HepG2 (cell line): Measurements from ENCODE around the gene HAO2. TPM values are rescaled to one million over a fixed set of nuclear protein-coding genes. Genes with fewer than 3 reads are reported as not detected.

Experiments
- ATAC-seq: fragments of 200-7000 bp; cut with Tn5 transposase; 3 replicates; pipeline ENCODE4 v1.9.1; 2020; ENCODE audit warnings: mild to moderate bottlenecking, moderate library complexity
- BruUV-seq: library from RNA; stranded (reverse); fragments of 400-500 nt; replicated peaks from 2 replicates; lab custom pipeline; 2021; lab: Mats Ljungman, UMichigan
- CTCF ChIA-PET: fragments of 300-600 bp; formaldehyde crosslinking; extraction: SDS; loops from one replicate; lab custom pipeline; 2021; ENCODE audit warnings: low total read pairs, inconsistent platforms, low intra/inter-chr PET ratio; lab: Yijun Ruan, JAX
- POLR2A ChIA-PET: fragments of 350-600 bp; sonication (Branson Sonifier 250); formaldehyde crosslinking; loops from one replicate; lab custom pipeline; 2020; ENCODE audit warnings: antibody characterized with exemption, inconsistent platforms; lab: Yijun Ruan, JAX
- DNase-seq: peaks from one replicate; pipeline ENCODE4 v3.0.0-alpha.2; 2015; ENCODE audit warnings: low spot score
- FAIRE-seq: peaks from 3 replicates; lab custom pipeline; 2011; peaks lifted over from hg19 to GRCh38; lab: Jason Lieb, UNC
- H2AFZ ChIP-seq: one replicate; pipeline ENCODE4 v1.6.1; 2011; ENCODE audit warnings: low read length, inconsistent platforms
- H3K27ac ChIP-seq: fragments of 300-600 bp; 3 replicates; pipeline ENCODE4 v1.8.0; 2011; ENCODE audit warnings: mixed run types, mild to moderate bottlenecking, mixed read lengths, low read length, inconsistent platforms; ENCODE audit not compliant: insufficient read depth; ENCODE audit errors: extremely low read length
- H3K27me3 ChIP-seq, 2 experiments: fragments of 200-600 bp in 1 of 2; 2 replicates in 1 of 2; 3 replicates in 1 of 2; pipeline versions ENCODE4 v1.6.0 to v1.8.0; 2011; ENCODE audit warnings: low read length in 2 of 2, mild to moderate bottlenecking in 2 of 2, moderate library complexity in 2 of 2, inconsistent platforms in 1 of 2; ENCODE audit not compliant: insufficient read depth in 2 of 2, control insufficient read depth in 1 of 2
- H3K36me3 ChIP-seq, 2 experiments: fragments of 200-600 bp in 1 of 2; replicated peaks in 1 of 2; 2 replicates in 1 of 2; 3 replicates in 1 of 2; pipeline versions ENCODE4 v1.5.1 to v1.8.0; 2011; ENCODE audit warnings: low read length in 2 of 2, inconsistent platforms in 1 of 2; ENCODE audit not compliant: insufficient read depth in 2 of 2, control insufficient read depth in 1 of 2
- H3K4me1 ChIP-seq: 2 replicates; pipeline ENCODE4 v1.5.1; 2012; ENCODE audit warnings: low read length, inconsistent platforms; ENCODE audit not compliant: insufficient read depth
- H3K4me2 ChIP-seq: 2 replicates; pipeline ENCODE4 v1.6.0; 2011; ENCODE audit warnings: low read depth, low read length, inconsistent platforms
- H3K4me3 ChIP-seq, 3 experiments: fragments of 200-600 bp in 1 of 3; sonication (generic), shearing (Covaris generic) in 1 of 3; replicated peaks in 1 of 3; 2 replicates each; pipeline ENCODE4 v1.5.1; 2011 to 2016; ENCODE audit warnings: low read length in 3 of 3, inconsistent platforms in 2 of 3, low read depth in 2 of 3, mild to moderate bottlenecking in 2 of 3, control low read depth in 1 of 3, mixed read lengths in 1 of 3; ENCODE audit not compliant: insufficient read depth in 1 of 3
- H3K79me2 ChIP-seq: one replicate; pipeline ENCODE4 v1.6.1; 2011; ENCODE audit warnings: low read length, inconsistent platforms; ENCODE audit not compliant: insufficient read depth
- H3K9ac ChIP-seq: 2 replicates; pipeline ENCODE4 v1.6.0; 2011; ENCODE audit warnings: mild to moderate bottlenecking, low read depth, low read length, inconsistent platforms; ENCODE audit not compliant: insufficient read depth
- H3K9me3 ChIP-seq: 2 replicates; pipeline ENCODE4 v1.5.1; 2012; ENCODE audit warnings: mild to moderate bottlenecking, low read length
- H4K20me1 ChIP-seq: 2 replicates; pipeline ENCODE4 v1.6.0; 2011; ENCODE audit warnings: inconsistent platforms, mild to moderate bottlenecking, low read length, moderate library complexity; ENCODE audit not compliant: insufficient read depth
- ATF7 ChIP-seq, 2 experiments: fragments of 450-650 bp in 1 of 2; sonication (generic) in 1 of 2; formaldehyde crosslinking in 1 of 2; IDR thresholded peaks; 2 replicates each; pipeline versions ENCODE4 v1.4.0 to v1.6.1; 2016 to 2020; ENCODE audit warnings: antibody characterized with exemption in 1 of 2, mild to moderate bottlenecking in 1 of 2, missing genetic modification reagents in 1 of 2
- CC2D1A ChIP-seq: sonication (generic); formaldehyde crosslinking; IDR thresholded peaks from 2 replicates; pipeline ENCODE4 v1.8.1; 2023; ENCODE audit warnings: mild to moderate bottlenecking, missing genetic modification reagents
- NR2C2 ChIP-seq: sonication (generic); formaldehyde crosslinking; IDR thresholded peaks from 2 replicates; pipeline ENCODE4 v1.4.0; 2020; ENCODE audit warnings: missing genetic modification reagents, mild to moderate bottlenecking, moderate library complexity, borderline replicate concordance
- NR2F6 ChIP-seq, 2 experiments: IDR thresholded peaks; 2 replicates each; pipeline ENCODE4 v1.6.1; 2016; ENCODE audit warnings: antibody characterized with exemption in 1 of 2, mild to moderate bottlenecking in 1 of 2
- ZNF543 ChIP-seq: sonication (generic); formaldehyde crosslinking; IDR thresholded peaks from 2 replicates; pipeline ENCODE4 v1.4.0; 2020; ENCODE audit warnings: mild to moderate bottlenecking, missing genetic modification reagents
- ZNF563 ChIP-seq: sonication (generic); formaldehyde crosslinking; IDR thresholded peaks from 2 replicates; pipeline ENCODE4 v1.8.0; 2022; ENCODE audit warnings: mild to moderate bottlenecking, moderate library complexity, missing genetic modification reagents
- ZNF891 ChIP-seq: sonication (generic); formaldehyde crosslinking; IDR thresholded peaks from 2 replicates; pipeline ENCODE4 v1.5.0; 2020; ENCODE audit warnings: mild to moderate bottlenecking, missing genetic modification reagents
- in situ Hi-C: cut with HindIII; loops from 2 replicates; pipeline ENCODE4 v1.10.0; 2017; ENCODE audit warnings: low pct_unique_long_range_greater_than_20kb; ENCODE audit not compliant: extremely low pct_ligation_motif_present
- intact Hi-C: fragments of 100-400 bp; cut with micrococcal nuclease; formaldehyde crosslinking; loops from one replicate; pipeline ENCODE4 v1.10.0; 2022; ENCODE audit not compliant: unreplicated experiment
- polyA plus RNA-seq, 8 experiments: library from polyadenylated mRNA; depleted of rRNA in 3 of 8; stranded (reverse) in 7 of 8; unstranded in 1 of 8; fragments of >200 nt; fragmentation: Illumina TruSeq in 4 of 8; extraction: Trizol in 4 of 8; gene quantifications; 2 replicates each; pipeline versions ENCODE4 v1.2.1 to v1.2.3, GENCODE V29; 2011 to 2016; ENCODE audit warnings: low read depth in 4 of 8, missing spikeins in 1 of 8, mixed read lengths in 1 of 8; ENCODE audit not compliant: insufficient read depth in 1 of 8
- total RNA-seq, 5 experiments: library from RNA; depleted of rRNA; stranded (reverse); fragments of >200 nt; fragmentation: Illumina TruSeq; extraction: Trizol; gene quantifications; 2 replicates each; pipeline ENCODE4 v1.2.3, GENCODE V29; 2016; ENCODE audit warnings: low read depth in 1 of 5
- TF ChIP-seq, protein P1 (sequence below): IDR thresholded peaks from 2 replicates; pipeline ENCODE4 v1.6.1; 2016; ENCODE audit warnings: mild to moderate bottlenecking, missing biosample characterization, missing genetic modification reagents
- TF ChIP-seq, protein P2 (sequence below): sonication (generic); formaldehyde crosslinking; IDR thresholded peaks from 2 replicates; pipeline ENCODE4 v1.5.1; 2020; ENCODE audit warnings: missing genetic modification reagents, mild to moderate bottlenecking, borderline replicate concordance
- TF ChIP-seq, protein P3 (sequence below): sonication (generic); formaldehyde crosslinking; IDR thresholded peaks from 2 replicates; pipeline ENCODE4 v1.9.0; 2021; ENCODE audit warnings: missing genetic modification reagents, borderline replicate concordance

HAO2 gene
- total and polyA plus RNA-seq, 2 of the 13 experiments (the other 11 are each of a cell fraction or from before 2014, with no cell fraction given), result 0.05 to 0.09 TPM

DNA sequence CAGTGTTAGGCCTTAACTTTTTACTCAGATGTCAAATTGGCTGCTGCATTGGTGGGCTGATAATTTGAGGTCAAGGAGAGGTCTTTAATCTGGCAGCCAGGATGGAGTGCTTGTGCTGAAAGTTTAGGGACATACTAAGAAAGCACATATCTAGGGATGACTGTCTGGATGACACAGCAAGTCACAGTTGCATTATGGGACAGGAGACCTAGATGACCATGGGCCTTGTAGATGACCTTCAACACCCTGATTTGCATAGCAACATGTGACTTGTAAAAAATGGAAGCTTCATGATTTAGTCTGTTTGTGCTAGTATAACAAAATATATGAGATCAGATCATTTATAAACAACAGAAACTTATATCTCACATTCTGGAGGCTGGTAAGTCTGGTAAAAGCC, 28.4 kb downstream of the HAO2 start:
- ChIA-PET CTCF (no interaction called here), POLR2A (no interaction called here)
- BruUV-seq, result no TSS peak
- Histone ChIP-seq H3K9me3 (no peaks in the 10 kb centered on the region), H4K20me1 (no peaks in the 10 kb centered on the region), H3K27ac (no peak overlapping the region), H3K4me2 (no peak overlapping the region), H3K4me3 (no peak overlapping the region), H3K9ac (no peak overlapping the region), H3K36me3 (no peaks in the 10 kb centered on the region), H3K27me3 (no peaks in the 10 kb centered on the region), H3K79me2 (no peaks in the 10 kb centered on the region), H3K4me1 (peaks cover 21% of the 10 kb centered on the region), H2AFZ (no peak overlapping the region)
- ATAC-seq, result no peak
- in situ Hi-C loops (no loop called here), intact Hi-C loops (no loop called here)
- no peak for DNase-seq
- no peak for FAIRE-seq
- TF ChIP-seq NR2F6 (IDR thresholded peaks at IDR 0.05) (no peak), NR2F6 (CRISPR knock-in tag; IDR thresholded peaks at IDR 0.05) (no peak), CC2D1A (no peak), ATF7 (IDR thresholded peaks at IDR 0.05) (no peak), ATF7 (CRISPR knock-in tag; IDR thresholded peaks at IDR 0.05) (no peak), ZNF891 (CRISPR knock-in tag) (no peak), NR2C2 (CRISPR knock-in tag) (no peak), ZNF543 (CRISPR knock-in tag) (no peak), ZNF563 (CRISPR knock-in tag) (no peak)
- TF ChIP-seq, protein P1, sequence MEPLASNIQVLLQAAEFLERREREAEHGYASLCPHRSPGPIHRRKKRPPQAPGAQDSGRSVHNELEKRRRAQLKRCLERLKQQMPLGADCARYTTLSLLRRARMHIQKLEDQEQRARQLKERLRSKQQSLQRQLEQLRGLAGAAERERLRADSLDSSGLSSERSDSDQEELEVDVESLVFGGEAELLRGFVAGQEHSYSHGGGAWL, result no peak
- TF ChIP-seq, protein P2, sequence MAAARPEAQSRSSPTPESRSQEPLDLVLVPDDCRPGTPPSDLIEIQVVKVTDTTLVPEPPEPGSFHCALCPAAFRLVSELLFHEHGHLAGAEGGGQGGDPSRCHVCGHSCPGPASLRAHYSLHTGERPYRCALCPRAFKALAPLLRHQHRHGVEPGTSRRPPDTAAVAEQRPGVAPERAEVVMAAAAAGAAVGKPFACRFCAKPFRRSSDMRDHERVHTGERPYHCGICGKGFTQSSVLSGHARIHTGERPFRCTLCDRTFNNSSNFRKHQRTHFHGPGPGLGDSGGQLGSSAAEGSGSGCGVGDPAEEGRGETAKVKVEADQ (CRISPR knock-in tag), result no peak
- TF ChIP-seq, protein P3, sequence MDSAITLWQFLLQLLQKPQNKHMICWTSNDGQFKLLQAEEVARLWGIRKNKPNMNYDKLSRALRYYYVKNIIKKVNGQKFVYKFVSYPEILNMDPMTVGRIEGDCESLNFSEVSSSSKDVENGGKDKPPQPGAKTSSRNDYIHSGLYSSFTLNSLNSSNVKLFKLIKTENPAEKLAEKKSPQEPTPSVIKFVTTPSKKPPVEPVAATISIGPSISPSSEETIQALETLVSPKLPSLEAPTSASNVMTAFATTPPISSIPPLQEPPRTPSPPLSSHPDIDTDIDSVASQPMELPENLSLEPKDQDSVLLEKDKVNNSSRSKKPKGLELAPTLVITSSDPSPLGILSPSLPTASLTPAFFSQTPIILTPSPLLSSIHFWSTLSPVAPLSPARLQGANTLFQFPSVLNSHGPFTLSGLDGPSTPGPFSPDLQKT (CRISPR knock-in tag), result no peak
